ENCODE data around the gene NEDD8.

Gene NEDD8

GRCh38 chr14:24262821-24263733 is 30.9 kb upstream of the NEDD8 start, which contains the start of gene TGM1:
Gene TGM1 (minus strand): TSS chr14:24263177. CDS start chr14:24262352, 825 bp downstream.
- CTCF ChIA-PET = interaction anchor here (1.5 kb wide), 1 partner anchor 8 kb away, joined by 6 read pairs; no protein-coding TSS in a partner anchor
- POLR2A ChIA-PET = interaction anchor here (1.8 to 4.2 kb wide), 2 partner anchors 8 to 21 kb away, joined by 6 to 30 read pairs; partner anchors contain the start of genes RABGGTA and TINF2
- DNase-seq (ENCODE audit: extremely low spot score) = no peak
- TF ChIP-seq FOXA1 (IDR thresholded peaks at IDR 0.05) = no peak
- no peak for TF ChIP-seq TARDBP (IDR thresholded peaks at IDR 0.05)
- no peak for TF ChIP-seq SP1 (IDR thresholded peaks at IDR 0.05)
- TF ChIP-seq PKNOX1 (IDR thresholded peaks at IDR 0.05) = no peak
- TF ChIP-seq L3MBTL2 (conservative IDR thresholded peaks at IDR 0.05) = no peak
- no peak for TF ChIP-seq FOXM1 (IDR thresholded peaks at IDR 0.05; ENCODE audit: borderline replicate concordance)
- TF ChIP-seq ARNT (IDR thresholded peaks at IDR 0.05) = no peak

GRCh38 chr14:24261969-24262327 is 29.8 kb upstream of the NEDD8 start:
- no peak for DNase-seq (ENCODE audit: extremely low spot score)
- ChIA-PET POLR2A (interaction anchor here (1.8 to 4.2 kb wide), 2 partner anchors 9 to 20 kb away, joined by 6 to 30 read pairs; partner anchors contain the start of genes RABGGTA and TINF2), CTCF (interaction anchor here (1.2 to 1.7 kb wide), 3 partner anchors 9 to 20 kb away, joined by 3 to 6 read pairs (median 6); partner anchors contain the start of gene TINF2)
- TF ChIP-seq SP1 (IDR thresholded peaks at IDR 0.05) (no peak), HDGF (IDR thresholded peaks at IDR 0.05; ENCODE audit: borderline replicate concordance) (no peak), LEF1 (IDR thresholded peaks at IDR 0.05; ENCODE audit: borderline replicate concordance) (no peak), CTBP1 (IDR thresholded peaks at IDR 0.05; ENCODE audit: borderline replicate concordance) (no peak), PKNOX1 (IDR thresholded peaks at IDR 0.05) (no peak), ARNT (IDR thresholded peaks at IDR 0.05) (no peak), SUZ12 (IDR thresholded peaks at IDR 0.05) (no peak), ZNF384 (IDR thresholded peaks at IDR 0.05) (no peak), L3MBTL2 (conservative IDR thresholded peaks at IDR 0.05) (no peak), FOXK2 (IDR thresholded peaks at IDR 0.05) (no peak), FOXM1 (IDR thresholded peaks at IDR 0.05; ENCODE audit: borderline replicate concordance) (no peak), NFRKB (IDR thresholded peaks at IDR 0.05) (no peak), BHLHE40 (IDR thresholded peaks at IDR 0.05; ENCODE audit: borderline replicate concordance) (no peak), TARDBP (IDR thresholded peaks at IDR 0.05) (no peak), FOXA1 (IDR thresholded peaks at IDR 0.05) (no peak), ELF4 (IDR thresholded peaks at IDR 0.05) (no peak)

GRCh38 chr14:24261256-24261968 is 29.2 kb upstream of the NEDD8 start:
- CTCF ChIA-PET = interaction anchor here (1.2 to 1.7 kb wide), 3 partner anchors 9 to 19 kb away, joined by 3 to 6 read pairs (median 6); partner anchors contain the start of gene TINF2
- TF ChIP-seq LEF1 (IDR thresholded peaks at IDR 0.05; ENCODE audit: borderline replicate concordance) (no peak), FOXA1 (IDR thresholded peaks at IDR 0.05) (no peak), ELF4 (IDR thresholded peaks at IDR 0.05) (no peak), SP1 (IDR thresholded peaks at IDR 0.05) (no peak), HDGF (IDR thresholded peaks at IDR 0.05; ENCODE audit: borderline replicate concordance) (no peak), SUZ12 (IDR thresholded peaks at IDR 0.05) (no peak), TARDBP (IDR thresholded peaks at IDR 0.05) (no peak), PKNOX1 (IDR thresholded peaks at IDR 0.05) (no peak), ARNT (IDR thresholded peaks at IDR 0.05) (no peak), NFRKB (IDR thresholded peaks at IDR 0.05) (no peak), CTBP1 (IDR thresholded peaks at IDR 0.05; ENCODE audit: borderline replicate concordance) (no peak)
- POLR2A ChIA-PET = interaction anchor here (1.1 to 4.2 kb wide), 2 partner anchors 9 to 10 kb away, joined by 3 to 30 read pairs; partner anchors contain the start of gene RABGGTA
- DNase-seq (ENCODE audit: extremely low spot score) = no peak

GRCh38 chr14:24260780-24261157 is 28.6 kb upstream of the NEDD8 start:
- TF ChIP-seq CTBP1 (IDR thresholded peaks at IDR 0.05; ENCODE audit: borderline replicate concordance) (no peak), TARDBP (IDR thresholded peaks at IDR 0.05) (no peak), BHLHE40 (IDR thresholded peaks at IDR 0.05; ENCODE audit: borderline replicate concordance) (no peak), ZNF384 (IDR thresholded peaks at IDR 0.05) (no peak)
- CTCF ChIA-PET = interaction anchor here (1.2 to 1.7 kb wide), 2 partner anchors 9 to 18 kb away, joined by 3 to 6 read pairs; partner anchors contain the start of gene TINF2
- POLR2A ChIA-PET = interaction anchor here (1.1 to 4.2 kb wide), 2 partner anchors 9 to 10 kb away, joined by 3 to 30 read pairs; partner anchors contain the start of gene RABGGTA
- DNase-seq (ENCODE audit: extremely low spot score) = no peak

GRCh38 chr14:24260026-24260779 is 28.0 kb upstream of the NEDD8 start:
- TF ChIP-seq FOXA1 (IDR thresholded peaks at IDR 0.05) (no peak), PKNOX1 (IDR thresholded peaks at IDR 0.05) (no peak), TARDBP (IDR thresholded peaks at IDR 0.05) (no peak), HDGF (IDR thresholded peaks at IDR 0.05; ENCODE audit: borderline replicate concordance) (no peak), BHLHE40 (IDR thresholded peaks at IDR 0.05; ENCODE audit: borderline replicate concordance) (no peak), FOXM1 (IDR thresholded peaks at IDR 0.05; ENCODE audit: borderline replicate concordance) (no peak), SUZ12 (IDR thresholded peaks at IDR 0.05) (no peak), CTBP1 (IDR thresholded peaks at IDR 0.05; ENCODE audit: borderline replicate concordance) (no peak), ARNT (IDR thresholded peaks at IDR 0.05) (no peak), FOXK2 (IDR thresholded peaks at IDR 0.05) (no peak), ELF4 (IDR thresholded peaks at IDR 0.05) (no peak), LEF1 (IDR thresholded peaks at IDR 0.05; ENCODE audit: borderline replicate concordance) (no peak)
- CTCF ChIA-PET = interaction anchor here (1.7 kb wide), 1 partner anchor 18 kb away, joined by 6 read pairs; the partner anchor contains the start of gene TINF2
- POLR2A ChIA-PET = interaction anchor here (1.1 to 4.2 kb wide), 2 partner anchors 8 to 11 kb away, joined by 3 to 30 read pairs; partner anchors contain the start of gene RABGGTA
- DNase-seq (ENCODE audit: extremely low spot score) = no peak
